ENCODE results near the gene HDHD5.

The HDHD5 gene

DNA sequence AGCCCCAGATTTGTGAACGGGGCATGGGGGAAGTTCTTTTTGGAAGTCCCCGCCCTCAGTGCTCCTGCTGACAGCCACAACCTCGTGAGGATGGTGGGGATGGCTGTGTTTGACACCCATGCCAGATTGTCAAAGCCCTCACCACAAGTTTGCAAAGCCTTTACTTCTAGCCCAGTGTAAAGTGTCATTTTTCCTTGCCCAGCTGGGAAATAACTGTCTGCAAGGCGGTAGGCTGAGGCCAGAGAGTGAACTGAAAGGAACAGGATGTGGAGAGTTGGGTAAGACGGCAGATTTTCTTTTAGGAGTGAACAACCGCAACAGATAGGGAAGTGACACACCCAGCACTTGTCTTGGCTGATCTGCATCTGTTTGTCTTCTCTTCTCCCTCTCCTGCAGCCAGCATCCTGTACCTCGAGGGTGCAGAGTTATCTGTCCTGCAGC is 60.7 kb downstream of the HDHD5 start:
- TF ChIP-seq EP300 (IDR thresholded peaks at IDR 0.05; ENCODE audit: borderline replicate concordance), result no peak
- TF ChIP-seq, protein P1, sequence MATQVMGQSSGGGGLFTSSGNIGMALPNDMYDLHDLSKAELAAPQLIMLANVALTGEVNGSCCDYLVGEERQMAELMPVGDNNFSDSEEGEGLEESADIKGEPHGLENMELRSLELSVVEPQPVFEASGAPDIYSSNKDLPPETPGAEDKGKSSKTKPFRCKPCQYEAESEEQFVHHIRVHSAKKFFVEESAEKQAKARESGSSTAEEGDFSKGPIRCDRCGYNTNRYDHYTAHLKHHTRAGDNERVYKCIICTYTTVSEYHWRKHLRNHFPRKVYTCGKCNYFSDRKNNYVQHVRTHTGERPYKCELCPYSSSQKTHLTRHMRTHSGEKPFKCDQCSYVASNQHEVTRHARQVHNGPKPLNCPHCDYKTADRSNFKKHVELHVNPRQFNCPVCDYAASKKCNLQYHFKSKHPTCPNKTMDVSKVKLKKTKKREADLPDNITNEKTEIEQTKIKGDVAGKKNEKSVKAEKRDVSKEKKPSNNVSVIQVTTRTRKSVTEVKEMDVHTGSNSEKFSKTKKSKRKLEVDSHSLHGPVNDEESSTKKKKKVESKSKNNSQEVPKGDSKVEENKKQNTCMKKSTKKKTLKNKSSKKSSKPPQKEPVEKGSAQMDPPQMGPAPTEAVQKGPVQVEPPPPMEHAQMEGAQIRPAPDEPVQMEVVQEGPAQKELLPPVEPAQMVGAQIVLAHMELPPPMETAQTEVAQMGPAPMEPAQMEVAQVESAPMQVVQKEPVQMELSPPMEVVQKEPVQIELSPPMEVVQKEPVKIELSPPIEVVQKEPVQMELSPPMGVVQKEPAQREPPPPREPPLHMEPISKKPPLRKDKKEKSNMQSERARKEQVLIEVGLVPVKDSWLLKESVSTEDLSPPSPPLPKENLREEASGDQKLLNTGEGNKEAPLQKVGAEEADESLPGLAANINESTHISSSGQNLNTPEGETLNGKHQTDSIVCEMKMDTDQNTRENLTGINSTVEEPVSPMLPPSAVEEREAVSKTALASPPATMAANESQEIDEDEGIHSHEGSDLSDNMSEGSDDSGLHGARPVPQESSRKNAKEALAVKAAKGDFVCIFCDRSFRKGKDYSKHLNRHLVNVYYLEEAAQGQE (IDR thresholded peaks at IDR 0.05; ENCODE audit: low read depth), result no peak
- no peak for TF ChIP-seq CREB1 (IDR thresholded peaks at IDR 0.05; ENCODE audit: low read depth)
- no peak for TF ChIP-seq CEBPB (IDR thresholded peaks at IDR 0.05)
- TF ChIP-seq TEAD4 (IDR thresholded peaks at IDR 0.05), result no peak
- no peak for TF ChIP-seq TAF1 (IDR thresholded peaks at IDR 0.05; ENCODE audit: low read depth)
- no peak for TF ChIP-seq TCF12 (IDR thresholded peaks at IDR 0.05; ENCODE audit: low read depth)
- TF ChIP-seq, protein P2, sequence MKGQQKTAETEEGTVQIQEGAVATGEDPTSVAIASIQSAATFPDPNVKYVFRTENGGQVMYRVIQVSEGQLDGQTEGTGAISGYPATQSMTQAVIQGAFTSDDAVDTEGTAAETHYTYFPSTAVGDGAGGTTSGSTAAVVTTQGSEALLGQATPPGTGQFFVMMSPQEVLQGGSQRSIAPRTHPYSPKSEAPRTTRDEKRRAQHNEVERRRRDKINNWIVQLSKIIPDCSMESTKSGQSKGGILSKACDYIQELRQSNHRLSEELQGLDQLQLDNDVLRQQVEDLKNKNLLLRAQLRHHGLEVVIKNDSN (IDR thresholded peaks at IDR 0.05), result no peak
- TF ChIP-seq ZBTB7A (IDR thresholded peaks at IDR 0.05; ENCODE audit: low read depth), result no peak
- TF ChIP-seq FOXM1 (IDR thresholded peaks at IDR 0.05; ENCODE audit: borderline replicate concordance, low read depth), result no peak
- no peak for TF ChIP-seq EGR1 (IDR thresholded peaks at IDR 0.05)
- TF ChIP-seq NFIC (IDR thresholded peaks at IDR 0.05), result no peak

DNA sequence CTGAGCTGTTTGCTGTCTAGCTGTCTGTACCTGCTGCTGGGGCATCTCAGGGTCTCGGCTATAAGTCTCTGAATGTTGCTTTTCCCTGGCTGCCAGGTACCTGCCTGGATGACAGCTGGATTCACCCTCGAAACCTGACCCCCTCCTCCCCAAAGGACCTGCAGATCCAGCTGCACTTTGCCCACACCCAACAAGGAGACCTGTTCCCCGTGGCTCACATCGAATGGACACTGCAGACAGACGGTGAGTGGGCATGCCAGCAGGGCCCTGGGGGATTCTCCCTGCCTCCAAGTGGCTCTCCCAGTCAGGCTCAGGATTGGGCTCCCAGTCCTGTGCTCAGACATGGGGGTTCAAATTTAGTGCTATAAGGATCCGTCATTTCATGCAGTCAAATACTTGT is 61.4 kb downstream of the HDHD5 start:
- TF ChIP-seq CEBPB (IDR thresholded peaks at IDR 0.05) (no peak), TCF12 (IDR thresholded peaks at IDR 0.05; ENCODE audit: low read depth) (no peak), YY1 (IDR thresholded peaks at IDR 0.05; ENCODE audit: low read depth) (no peak), ZBTB7A (IDR thresholded peaks at IDR 0.05; ENCODE audit: low read depth) (no peak), EGR1 (IDR thresholded peaks at IDR 0.05) (no peak), FOXM1 (IDR thresholded peaks at IDR 0.05; ENCODE audit: borderline replicate concordance, low read depth) (no peak)
- TF ChIP-seq, protein P2 (IDR thresholded peaks at IDR 0.05), result no peak

DNA sequence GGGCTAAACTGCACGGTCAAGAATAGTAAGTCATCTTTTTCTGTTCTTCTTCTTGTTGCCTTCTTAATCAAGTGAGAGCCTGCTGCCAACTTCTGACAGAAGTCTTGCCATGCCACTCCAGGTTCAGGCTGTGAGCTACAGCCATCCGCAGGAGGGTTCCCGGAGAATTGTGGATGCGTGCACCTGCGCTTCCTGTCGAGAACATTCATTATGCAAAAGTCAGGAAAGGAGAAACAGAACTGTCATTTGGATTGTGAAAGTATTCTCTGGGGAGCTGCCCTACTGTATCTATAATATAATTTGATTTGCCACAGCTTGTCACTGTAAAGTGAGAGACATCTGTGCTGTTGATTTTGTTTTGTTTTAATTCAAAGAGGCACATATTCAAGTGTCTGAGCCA is 62.0 kb downstream of the HDHD5 start:
- TF ChIP-seq, protein P3, sequence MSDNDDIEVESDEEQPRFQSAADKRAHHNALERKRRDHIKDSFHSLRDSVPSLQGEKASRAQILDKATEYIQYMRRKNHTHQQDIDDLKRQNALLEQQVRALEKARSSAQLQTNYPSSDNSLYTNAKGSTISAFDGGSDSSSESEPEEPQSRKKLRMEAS (IDR thresholded peaks at IDR 0.05), result no peak
- TF ChIP-seq YY1 (IDR thresholded peaks at IDR 0.05; ENCODE audit: low read depth), result no peak
- TF ChIP-seq, protein P1 (IDR thresholded peaks at IDR 0.05; ENCODE audit: low read depth), result no peak
- no peak for TF ChIP-seq ZBTB7A (IDR thresholded peaks at IDR 0.05; ENCODE audit: low read depth)
- no peak for TF ChIP-seq NFIC (IDR thresholded peaks at IDR 0.05)
- TF ChIP-seq TEAD4 (IDR thresholded peaks at IDR 0.05), result no peak
- no peak for TF ChIP-seq TCF12 (IDR thresholded peaks at IDR 0.05; ENCODE audit: low read depth)
- TF ChIP-seq CREB1 (IDR thresholded peaks at IDR 0.05; ENCODE audit: low read depth), result no peak
- TF ChIP-seq TAF1 (IDR thresholded peaks at IDR 0.05; ENCODE audit: low read depth), result no peak

DNA sequence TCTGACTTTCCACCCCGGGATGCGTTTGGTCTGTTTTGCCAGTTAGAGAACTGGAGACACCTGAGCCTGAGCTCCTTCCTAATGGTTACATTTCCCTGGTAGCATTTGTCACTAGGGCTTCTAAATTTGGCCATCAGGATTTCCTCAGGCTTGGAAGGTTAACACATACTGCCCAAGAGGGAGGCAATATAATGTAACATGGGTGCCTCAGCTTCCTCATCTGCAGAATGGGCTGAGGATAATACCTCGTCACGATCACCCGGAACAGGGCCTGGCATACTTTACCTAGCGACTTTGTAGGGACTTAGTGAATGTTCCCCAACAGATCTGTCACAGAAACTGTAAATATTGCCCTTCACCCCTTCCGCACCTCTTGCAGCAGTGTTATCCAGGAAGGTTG is 63.0 kb downstream of the HDHD5 start:
- no peak for TF ChIP-seq RAD21 (IDR thresholded peaks at IDR 0.05; ENCODE audit: low read depth)
- TF ChIP-seq TCF12 (IDR thresholded peaks at IDR 0.05; ENCODE audit: low read depth), result no peak
- TF ChIP-seq EP300 (IDR thresholded peaks at IDR 0.05; ENCODE audit: borderline replicate concordance), result no peak
- TF ChIP-seq, protein P1 (IDR thresholded peaks at IDR 0.05; ENCODE audit: low read depth), result no peak
- TF ChIP-seq EGR1 (IDR thresholded peaks at IDR 0.05), result no peak
- no peak for TF ChIP-seq TEAD4 (IDR thresholded peaks at IDR 0.05)

DNA sequence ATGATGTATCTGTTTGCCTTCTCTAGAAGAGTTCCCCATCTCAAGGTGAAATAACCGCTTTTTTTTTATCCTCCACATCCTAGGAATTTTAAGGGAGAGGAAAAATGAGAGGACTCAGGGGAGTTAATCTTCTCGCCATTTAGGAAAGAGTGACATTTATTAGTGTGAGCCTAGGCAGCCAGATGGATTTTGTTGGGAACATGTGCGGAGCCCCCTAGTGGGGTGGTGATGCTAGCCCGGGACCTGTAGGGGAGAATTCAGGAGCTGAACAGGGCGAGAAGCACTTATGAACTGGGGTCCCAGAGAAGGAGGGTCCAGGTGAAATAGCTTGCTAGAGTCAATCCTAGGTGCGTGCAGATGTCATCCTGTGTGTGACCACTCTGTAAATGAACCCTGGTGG is 63.5 kb downstream of the HDHD5 start:
- no peak for TF ChIP-seq CEBPB (IDR thresholded peaks at IDR 0.05)
- TF ChIP-seq RAD21 (IDR thresholded peaks at IDR 0.05; ENCODE audit: low read depth), result no peak
- TF ChIP-seq TCF12 (IDR thresholded peaks at IDR 0.05; ENCODE audit: low read depth), result no peak
- TF ChIP-seq YY1 (IDR thresholded peaks at IDR 0.05; ENCODE audit: low read depth), result no peak
- TF ChIP-seq CREB1 (IDR thresholded peaks at IDR 0.05; ENCODE audit: low read depth), result no peak
- TF ChIP-seq TAF1 (IDR thresholded peaks at IDR 0.05; ENCODE audit: low read depth), result no peak
- no peak for TF ChIP-seq EGR1 (IDR thresholded peaks at IDR 0.05)
- TF ChIP-seq, protein P2 (IDR thresholded peaks at IDR 0.05), result no peak

Measured in Ishikawa (cell line).